Left lung (tissue), 10 donors: ENCODE data around the gene TMEM121B. TPM values are rescaled to one million over a fixed set of nuclear protein-coding genes. Genes with fewer than 3 reads are reported as not detected.

ENCODE experiments used
- ATAC-seq: fragments of 200-7000 bp; cut with Tn5 transposase; one replicate; pipeline ENCODE4 v1.9.1; 2020; ENCODE audit warnings: moderate library complexity
- DNase-seq, 4 donors: peaks; one replicate each; pipeline ENCODE4 v3.0.0-alpha.2; 2013 to 2020
- H3K27ac ChIP-seq, 2 donors: fragments of 200-600 bp; sonication (generic) in 1 of 2; one replicate each; pipeline versions ENCODE4 v1.5.0 to v1.8.0; 2020 to 2021
- H3K27me3 ChIP-seq, 2 donors: fragments of 200-600 bp; sonication (generic) in 1 of 2; one replicate each; pipeline versions ENCODE4 v1.5.0 to v1.8.0; 2020 to 2021
- H3K36me3 ChIP-seq, 2 donors: fragments of 200-600 bp; sonication (generic) in 1 of 2; one replicate each; pipeline versions ENCODE4 v1.5.0 to v1.8.0; 2020 to 2021
- H3K4me1 ChIP-seq, 2 donors: fragments of 200-600 bp; one replicate each; pipeline ENCODE4 v1.8.0; 2021
- H3K4me3 ChIP-seq, 2 donors: fragments of 200-600 bp; sonication (generic) in 1 of 2; one replicate each; pipeline versions ENCODE4 v1.5.0 to v1.8.0; 2020 to 2021; ENCODE audit warnings: mild to moderate bottlenecking in 1 of 2
- H3K9me3 ChIP-seq, 2 donors: fragments of 200-600 bp; sonication (generic) in 1 of 2; one replicate each; pipeline versions ENCODE4 v1.5.0 to v1.8.0; 2020 to 2021
- intact Hi-C, 2 donors: fragments of 100-400 bp; cut with DNase I; formaldehyde crosslinking; loops; one replicate each; pipeline versions ENCODE4 v1.11.2 to v1.14.2; 2022
- polyA plus RNA-seq, 6 donors: library from polyadenylated mRNA; unstranded; fragments of 120-200 nt; gene quantifications; one replicate each; pipeline ENCODE4 v1.2.1, GENCODE V29; 2013; ENCODE audit not compliant: insufficient read length in 6 of 6
- total RNA-seq, 2 donors: library from RNA; stranded (reverse); fragmentation: NEBNext Ultra II Directional; extraction: Animal tissue kit (Norgen Biotek cat#: 25700); gene quantifications; one replicate each; pipeline ENCODE4 v1.2.1, GENCODE V29; 2021
- TF ChIP-seq, protein P1 (sequence below), 2 donors: fragments of 200-600 bp; sonication (generic) in 1 of 2; IDR thresholded peaks; one replicate each; pipeline versions ENCODE4 v1.5.0 to v1.8.0; 2021; ENCODE audit warnings: antibody characterized with exemption in 2 of 2
- donor health status: DM: no; HTN: yes; CAD: no.
- donor health status: DM: no; HTN: no; CAD: no.

TMEM121B gene
- total and polyA plus RNA-seq, 8 donors: 0.41 to 1.4 (median 0.94) TPM

DNA sequence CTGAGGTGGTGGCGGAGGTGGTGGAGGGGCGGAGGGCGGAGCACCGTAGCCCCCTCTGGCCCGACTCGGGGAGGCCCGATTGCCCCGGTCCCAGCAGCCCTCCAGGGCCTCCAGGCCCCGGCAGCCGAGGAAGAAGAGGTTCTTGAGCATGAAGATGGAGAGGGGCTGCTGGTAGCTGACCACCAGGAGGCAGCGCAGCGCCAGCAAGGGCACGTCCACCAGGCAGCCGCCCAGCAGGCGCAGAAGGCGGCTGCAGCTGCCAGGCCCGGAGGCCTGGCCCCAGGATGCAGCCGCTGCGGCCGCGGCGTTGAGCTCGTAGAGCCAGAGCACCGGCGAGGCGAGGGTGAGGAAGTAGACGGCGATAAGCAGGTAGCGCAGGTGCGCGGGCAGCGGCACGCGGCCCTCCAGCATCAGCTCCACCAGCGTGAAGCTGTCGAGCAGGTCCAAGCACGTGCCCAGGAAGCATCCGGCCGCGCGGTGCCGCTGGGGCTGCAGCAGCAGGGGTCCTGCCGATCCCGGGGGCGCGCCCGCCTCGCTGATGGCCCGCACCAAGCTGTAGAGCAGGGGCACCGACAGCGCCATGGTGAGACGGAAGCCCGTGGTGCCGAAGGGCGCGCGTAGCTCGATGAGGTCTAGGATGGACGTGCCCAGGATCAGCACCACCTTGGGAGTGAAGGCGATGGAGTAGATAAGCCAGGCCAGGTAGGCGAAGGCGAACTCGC lies 1.5 kb downstream of the TMEM121B start:
- Histone ChIP-seq H3K4me1 (peaks cover 0 to 73% of the 10 kb centered on the region in 2 donors), H3K27me3 (peaks cover 33 to 50% of the 10 kb centered on the region in 2 donors)

DNA sequence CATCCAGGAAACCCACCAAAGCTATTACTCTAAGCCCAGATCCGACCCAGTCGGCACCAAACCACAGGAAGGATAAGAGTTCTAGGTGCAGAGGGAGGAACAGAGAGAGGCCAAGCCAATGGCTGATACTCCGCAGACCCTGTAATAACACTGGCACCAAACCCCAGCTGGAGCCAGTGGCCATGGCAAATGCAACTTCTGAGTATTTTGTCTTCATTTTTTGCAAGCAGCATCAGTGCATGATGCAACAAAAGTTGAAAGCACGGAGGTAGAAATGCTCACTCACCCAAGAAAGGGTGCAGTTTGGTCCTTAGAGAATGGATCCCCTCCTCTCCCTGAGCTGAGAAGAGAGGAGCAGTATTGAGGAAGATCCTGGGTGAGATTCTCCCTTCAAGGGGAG lies 2.8 kb downstream of the TMEM121B start:
- Histone ChIP-seq H3K4me3 (no peak overlapping the region), H3K36me3 (no peaks in the 10 kb centered on the region), H3K9me3 (no peaks in the 10 kb centered on the region), H3K27ac (peak overlapping the region in 1 of 2 donors; percentile 79), H3K27me3 (peaks cover 33 to 48% of the 10 kb centered on the region in 2 donors), H3K4me1 (peaks cover 0 to 86% of the 10 kb centered on the region in 2 donors)
- TF ChIP-seq, protein P1, sequence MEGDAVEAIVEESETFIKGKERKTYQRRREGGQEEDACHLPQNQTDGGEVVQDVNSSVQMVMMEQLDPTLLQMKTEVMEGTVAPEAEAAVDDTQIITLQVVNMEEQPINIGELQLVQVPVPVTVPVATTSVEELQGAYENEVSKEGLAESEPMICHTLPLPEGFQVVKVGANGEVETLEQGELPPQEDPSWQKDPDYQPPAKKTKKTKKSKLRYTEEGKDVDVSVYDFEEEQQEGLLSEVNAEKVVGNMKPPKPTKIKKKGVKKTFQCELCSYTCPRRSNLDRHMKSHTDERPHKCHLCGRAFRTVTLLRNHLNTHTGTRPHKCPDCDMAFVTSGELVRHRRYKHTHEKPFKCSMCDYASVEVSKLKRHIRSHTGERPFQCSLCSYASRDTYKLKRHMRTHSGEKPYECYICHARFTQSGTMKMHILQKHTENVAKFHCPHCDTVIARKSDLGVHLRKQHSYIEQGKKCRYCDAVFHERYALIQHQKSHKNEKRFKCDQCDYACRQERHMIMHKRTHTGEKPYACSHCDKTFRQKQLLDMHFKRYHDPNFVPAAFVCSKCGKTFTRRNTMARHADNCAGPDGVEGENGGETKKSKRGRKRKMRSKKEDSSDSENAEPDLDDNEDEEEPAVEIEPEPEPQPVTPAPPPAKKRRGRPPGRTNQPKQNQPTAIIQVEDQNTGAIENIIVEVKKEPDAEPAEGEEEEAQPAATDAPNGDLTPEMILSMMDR (IDR thresholded peaks at IDR 0.05): no peak
- intact Hi-C loops: no loop called here
- DNase-seq (no peak), ATAC-seq (no peak)

More for the DNA sequence above, 1.5 kb downstream of the TMEM121B start:
- intact Hi-C loops: no loop called here
- Histone ChIP-seq H3K9me3 (no peaks in the 10 kb centered on the region), H3K4me3 (peak overlapping the region in 1 of 2 donors; percentile 24), H3K36me3 (no peaks in the 10 kb centered on the region), H3K27ac (no peak overlapping the region)
- DNase-seq (peak in 1 of 4 donors; percentile 88), ATAC-seq (no peak)
- TF ChIP-seq, protein P1 (IDR thresholded peaks at IDR 0.05): peak in 1 of 2 donors; percentile 35

DNA sequence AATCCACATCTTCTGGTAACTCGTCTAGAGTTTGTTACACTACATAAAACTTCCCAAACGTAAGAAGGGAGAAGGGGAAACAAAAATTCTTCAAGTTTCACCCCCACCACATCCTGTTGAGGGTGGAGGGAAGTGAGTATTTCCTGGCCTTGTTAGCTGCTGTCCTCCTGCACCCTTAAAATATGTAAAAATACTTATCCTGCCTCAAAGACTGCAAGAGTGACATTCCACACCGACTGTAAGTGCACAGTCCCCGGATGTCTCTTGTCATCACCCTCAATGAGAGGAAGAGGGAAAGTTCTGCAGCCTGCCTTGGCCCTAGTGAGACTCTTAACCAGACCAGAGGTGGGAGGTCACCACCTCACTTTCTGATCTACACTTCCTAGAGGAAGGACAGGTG lies 3.3 kb downstream of the TMEM121B start:
- ATAC-seq: no peak
- Histone ChIP-seq H3K4me1 (peaks cover 0 to 90% of the 10 kb centered on the region in 2 donors), H3K27me3 (peaks cover 33 to 43% of the 10 kb centered on the region in 2 donors), H3K36me3 (no peaks in the 10 kb centered on the region), H3K9me3 (no peaks in the 10 kb centered on the region), H3K4me3 (no peak overlapping the region), H3K27ac (peak overlapping the region in 1 of 2 donors; percentile 79)
- DNase-seq: no peak
- TF ChIP-seq, protein P1 (IDR thresholded peaks at IDR 0.05): no peak
- intact Hi-C loops: no loop called here

DNA sequence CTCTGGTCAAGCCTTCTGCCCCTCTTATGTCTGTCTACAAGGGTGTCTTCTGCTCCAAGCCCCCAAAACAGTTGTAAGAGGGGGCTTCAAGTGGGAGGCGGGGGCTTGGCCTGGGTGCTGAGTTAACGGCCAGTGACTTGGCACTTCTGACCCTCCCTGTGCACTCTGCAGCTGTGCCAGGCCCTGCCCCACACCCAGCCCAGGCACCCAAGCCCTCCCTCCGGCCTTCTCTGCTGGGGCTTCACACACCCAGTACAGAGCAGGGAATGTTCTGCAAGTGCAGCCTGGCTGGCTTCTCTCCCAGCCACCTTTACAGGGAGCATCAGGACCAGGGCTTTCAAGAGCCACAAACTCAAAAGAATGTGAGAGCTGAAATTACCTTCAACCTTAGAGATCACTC lies 3.8 kb downstream of the TMEM121B start:
- TF ChIP-seq, protein P1 (IDR thresholded peaks at IDR 0.05): no peak
- Histone ChIP-seq H3K4me1 (peaks cover 0 to 95% of the 10 kb centered on the region in 2 donors), H3K9me3 (no peaks in the 10 kb centered on the region), H3K27ac (peak overlapping the region in 1 of 2 donors; percentile 79), H3K4me3 (no peak overlapping the region), H3K27me3 (peaks cover 31 to 39% of the 10 kb centered on the region in 2 donors), H3K36me3 (no peaks in the 10 kb centered on the region)
- intact Hi-C loops: no loop called here
- ATAC-seq (no peak), DNase-seq (no peak)

DNA sequence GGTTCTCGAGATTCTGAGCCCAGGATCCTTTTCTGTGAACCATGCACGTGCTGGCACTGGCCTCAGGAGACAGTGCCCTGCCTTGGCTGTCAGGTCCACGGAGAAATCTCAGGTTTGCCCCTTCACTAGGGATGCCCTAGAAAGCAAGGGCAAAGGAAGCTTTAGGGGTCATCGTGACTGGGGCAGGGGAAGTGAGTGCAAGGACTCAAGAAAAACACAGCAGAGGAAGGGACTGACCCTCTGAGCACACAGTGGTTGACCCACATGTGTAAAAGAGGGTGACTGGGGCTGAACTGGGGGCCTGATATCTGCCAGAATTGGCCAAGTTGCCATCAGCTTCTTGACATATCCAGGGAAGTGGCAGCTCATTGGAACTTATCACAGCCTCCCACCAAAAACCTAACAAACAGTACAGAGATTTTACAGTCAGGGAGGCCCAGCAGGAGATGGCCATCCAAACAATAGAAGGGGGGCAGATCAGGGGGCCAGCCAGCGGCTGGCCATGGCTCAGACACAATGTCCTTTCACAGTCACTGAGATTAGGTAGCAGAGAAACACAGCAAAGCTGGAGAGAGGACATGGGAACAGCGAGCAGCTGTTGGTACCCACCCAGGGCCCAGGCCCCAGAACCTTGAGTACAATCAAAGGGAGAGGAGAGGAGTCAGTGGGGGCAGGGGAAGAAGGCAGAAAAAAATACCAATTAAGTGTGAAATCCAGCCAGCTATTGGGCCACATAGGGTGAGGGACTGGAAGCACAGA lies 4.4 kb downstream of the TMEM121B start:
- no peaks in the 10 kb centered on the region for H3K9me3 ChIP-seq
- intact Hi-C loops: no loop called here
- H3K4me3 ChIP-seq: no peak overlapping the region
- DNase-seq (no peak), ATAC-seq (no peak)
- no peaks in the 10 kb centered on the region for H3K36me3 ChIP-seq
- TF ChIP-seq, protein P1 (IDR thresholded peaks at IDR 0.05): no peak
- H3K27me3 ChIP-seq: peaks cover 25 to 32% of the 10 kb centered on the region in 2 donors
- peak overlapping the region in 1 of 2 donors; percentile 79 for H3K27ac ChIP-seq
- peaks cover 0 to 99% of the 10 kb centered on the region in 2 donors for H3K4me1 ChIP-seq
